Lower leg skin (tissue), 4 donors: ENCODE results near the gene C1QTNF6. TPM values are rescaled to one million over a fixed set of nuclear protein-coding genes. Genes with fewer than 3 reads are reported as not detected.
A peak's percentile ranks its signal among the peaks of the same experiment; 100 is the strongest.

Experiments used
- DNase-seq, 2 donors: peaks; one replicate each; pipeline ENCODE4 v3.0.0-alpha.2; 2019; ENCODE audit warnings: low spot score in 2 of 2
- H3K4me3 ChIP-seq: fragments of 200-600 bp; sonication (generic); 2 replicates; pipeline ENCODE4 v1.5.1; 2017; ENCODE audit warnings: mild to moderate bottlenecking, low read depth; ENCODE audit not compliant: poor library complexity, severe bottlenecking
- CTCF ChIP-seq, 3 donors: fragments of 450-650 bp; IDR thresholded peaks; one replicate each; pipeline ENCODE4 v1.5.1; 2016; ENCODE audit warnings: antibody characterized with exemption in 3 of 3, mild to moderate bottlenecking in 3 of 3, moderate library complexity in 2 of 3
- POLR2A ChIP-seq, 2 donors: fragments of 450-650 bp; IDR thresholded peaks; one replicate each; pipeline ENCODE4 v1.6.1; 2016 to 2017; ENCODE audit warnings: antibody characterized with exemption in 2 of 2, mild to moderate bottlenecking in 1 of 2, moderate library complexity in 1 of 2
- WGBS, 2 donors: methylation state at CpG; one replicate each; pipeline ENCODE4 v1.1.5; 2018; 5-methylcytosine and 5-hydroxymethylcytosine counted together
- intact Hi-C: fragments of 100-400 bp; cut with DNase I; formaldehyde crosslinking; loops from one replicate; pipeline ENCODE4 v1.15.0; 2023; ENCODE audit warnings: low total_unique reads
- total RNA-seq, 4 donors: library from RNA; depleted of rRNA; stranded (reverse); fragments of >200 nt; gene quantifications; one replicate each; pipeline ENCODE4 v1.1.0, GENCODE V29; 2016

Gene C1QTNF6
- total RNA-seq, 4 donors from 2014 or later = 0.81 to 8.9 (median 2.1) TPM

- WGBS, 2 donors = 43 to 44% methylated on average over 14 to 16 of the region's 17 CpGs
- intact Hi-C loops = no loop called here
These were observed 9.5 kb downstream of the C1QTNF6 start for GRCh38 chr22:37178350-37179125.

GRCh38 chr22:37177755-37178154 lies 10.3 kb downstream of the C1QTNF6 start:
- WGBS, 2 donors = 95 to 100% methylated on average over 3 of the region's 3 CpGs
- intact Hi-C loops = no loop called here
- TF ChIP-seq POLR2A (IDR thresholded peaks at IDR 0.05) = no peak
- TF ChIP-seq CTCF (IDR thresholded peaks at IDR 0.05) = no peak
- no peak overlapping the region for H3K4me3 ChIP-seq
- no peak for DNase-seq

More at GRCh38 chr22:37178350-37179125, 9.5 kb downstream of the C1QTNF6 start:
- DNase-seq = peak in 1 of 2 donors; percentile 76
- TF ChIP-seq CTCF (IDR thresholded peaks at IDR 0.05) (no peak), POLR2A (IDR thresholded peaks at IDR 0.05) (no peak)
- no peak overlapping the region for H3K4me3 ChIP-seq

- DNase-seq = peak in 1 of 2 donors; percentile 78
- TF ChIP-seq CTCF (IDR thresholded peaks at IDR 0.05) (no peak), POLR2A (IDR thresholded peaks at IDR 0.05) (no peak)
- no peak overlapping the region for H3K4me3 ChIP-seq
- intact Hi-C loops = no loop called here
- 71 to 90% methylated on average over 5 of the region's 5 CpGs for WGBS, 2 donors
These were observed 10.8 kb downstream of the C1QTNF6 start for GRCh38 chr22:37177221-37177620.

GRCh38 chr22:37176464-37177061 lies 11.5 kb downstream of the C1QTNF6 start:
- DNase-seq = peak; percentile 69 to 90
- no peak for TF ChIP-seq CTCF (IDR thresholded peaks at IDR 0.05)
- no peak for TF ChIP-seq POLR2A (IDR thresholded peaks at IDR 0.05)
- 23 to 29% methylated on average over 23 of the region's 23 CpGs for WGBS, 2 donors
- no peak overlapping the region for H3K4me3 ChIP-seq
- intact Hi-C loops = no loop called here

GRCh38 chr22:37175414-37176281 lies 12.4 kb downstream of the C1QTNF6 start:
- DNase-seq = peak in 1 of 2 donors; percentile 86
- WGBS, 2 donors = 43 to 47% methylated on average over 18 of the region's 18 CpGs
- intact Hi-C loops = no loop called here
- H3K4me3 ChIP-seq = no peak overlapping the region
- TF ChIP-seq CTCF (IDR thresholded peaks at IDR 0.05) (no peak), POLR2A (IDR thresholded peaks at IDR 0.05) (no peak)
